ENCODE results near the gene ZNF512B. TPM values are rescaled to one million over a fixed set of nuclear protein-coding genes. Genes with fewer than 3 reads are reported as not detected.
A peak's percentile ranks its signal among the peaks of the same experiment; 100 is the strongest.

ZNF512B gene
- total RNA-seq, 2 experiments from 2014 or later = 7.9 to 8.3 TPM

DNA sequence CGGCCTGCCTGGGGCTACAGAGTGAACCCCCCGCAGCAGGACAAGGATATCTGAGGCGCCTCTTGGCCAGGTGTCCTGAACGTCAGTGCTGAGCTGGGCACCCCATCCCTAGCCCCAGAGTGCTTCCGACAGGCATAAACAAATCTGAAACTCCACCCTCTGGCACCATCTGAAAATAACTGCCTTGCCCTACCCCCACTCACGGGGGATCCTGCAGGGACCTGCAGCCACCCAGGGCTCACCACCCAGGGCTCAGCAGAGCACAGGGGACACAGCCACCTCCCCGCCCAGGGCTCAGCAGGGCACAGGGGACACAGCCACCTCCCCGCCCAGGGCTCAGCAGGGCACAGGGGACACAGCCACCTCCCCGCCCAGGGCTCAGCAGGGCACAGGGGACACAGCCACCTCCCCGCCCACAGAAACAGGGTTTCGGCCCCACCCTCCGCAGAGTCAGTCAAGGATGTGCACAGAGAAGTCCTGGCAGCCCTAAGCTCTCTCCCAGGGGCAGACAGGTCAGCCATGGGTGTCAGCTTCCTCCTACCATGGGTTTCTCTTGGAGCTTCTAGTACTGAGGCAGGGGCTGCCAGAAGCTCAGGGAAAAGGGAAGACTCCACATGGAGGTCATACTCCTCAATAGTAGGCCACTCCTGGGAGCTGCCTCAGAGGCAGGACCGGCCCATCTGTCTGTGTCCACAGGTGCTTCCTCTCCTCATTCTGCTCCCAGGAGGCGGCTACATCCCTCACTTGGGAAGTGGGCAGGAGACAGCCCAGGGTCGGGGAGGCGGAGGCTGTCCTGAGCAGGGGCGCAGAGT is 18.1 kb downstream of the ZNF512B start:
- Mint-ChIP-seq H3K4me3 (no peak overlapping the region), H3K9me3 (no peaks in the 10 kb centered on the region), H3K4me1 (ENCODE audit: low read depth) (peaks cover 57% of the 10 kb centered on the region), H3K27ac (no peak overlapping the region), H3K27me3 (ENCODE audit: low read depth) (no peaks in the 10 kb centered on the region), H3K36me3 (ENCODE audit: low read depth) (peaks cover 3% of the 10 kb centered on the region)
- CTCF ChIA-PET = interaction anchor here (1.8 kb wide), 1 partner anchor 22 kb away, joined by 6 read pairs; no protein-coding TSS in a partner anchor
- intact Hi-C loops (cut with micrococcal nuclease) = no loop called here
- no peak for DNase-seq

DNA sequence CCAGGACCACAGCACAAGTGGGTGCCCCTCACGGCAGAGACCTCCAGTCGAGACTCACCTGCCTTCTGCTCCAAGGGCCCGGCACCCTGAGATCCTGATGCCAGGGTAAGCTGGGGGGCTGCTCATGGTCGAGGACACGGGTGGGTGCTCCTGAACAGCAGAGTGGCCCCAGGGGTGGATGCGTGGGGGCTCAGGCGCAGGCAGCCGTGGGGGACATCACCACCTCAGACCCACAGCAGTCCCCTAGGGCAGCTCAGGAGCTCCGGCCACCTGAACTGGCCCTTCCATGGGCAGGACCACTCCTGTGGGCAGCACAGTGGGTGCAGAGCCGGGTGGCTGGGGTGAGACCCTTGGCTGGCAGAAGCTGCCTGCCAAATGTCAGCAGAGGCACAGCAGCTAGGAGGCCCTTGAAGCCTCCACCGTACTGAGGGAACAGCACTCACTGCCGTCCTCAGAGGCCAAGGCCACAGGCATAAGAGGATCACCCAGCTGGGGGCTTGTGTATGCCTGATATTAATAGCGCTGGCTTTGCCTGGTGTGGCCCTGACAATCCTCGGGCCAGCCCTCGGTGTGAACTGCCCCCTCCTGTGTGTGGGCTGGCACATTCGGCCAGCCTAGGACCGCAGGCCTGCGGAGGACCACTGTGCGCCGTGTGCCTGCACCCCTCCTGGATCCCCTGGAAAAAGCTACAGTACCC is 18.9 kb downstream of the ZNF512B start:
- Mint-ChIP-seq H3K36me3 (ENCODE audit: low read depth) (peaks cover 3% of the 10 kb centered on the region), H3K4me1 (ENCODE audit: low read depth) (peaks cover 55% of the 10 kb centered on the region), H3K27ac (peak overlapping the region; percentile 26), H3K27me3 (ENCODE audit: low read depth) (no peaks in the 10 kb centered on the region), H3K4me3 (no peak overlapping the region), H3K9me3 (no peaks in the 10 kb centered on the region)
- DNase-seq = no peak
- intact Hi-C loops (cut with micrococcal nuclease) = no loop called here
- CTCF ChIA-PET = interaction anchor here (1.8 kb wide), 1 partner anchor 23 kb away, joined by 6 read pairs; no protein-coding TSS in a partner anchor

DNA sequence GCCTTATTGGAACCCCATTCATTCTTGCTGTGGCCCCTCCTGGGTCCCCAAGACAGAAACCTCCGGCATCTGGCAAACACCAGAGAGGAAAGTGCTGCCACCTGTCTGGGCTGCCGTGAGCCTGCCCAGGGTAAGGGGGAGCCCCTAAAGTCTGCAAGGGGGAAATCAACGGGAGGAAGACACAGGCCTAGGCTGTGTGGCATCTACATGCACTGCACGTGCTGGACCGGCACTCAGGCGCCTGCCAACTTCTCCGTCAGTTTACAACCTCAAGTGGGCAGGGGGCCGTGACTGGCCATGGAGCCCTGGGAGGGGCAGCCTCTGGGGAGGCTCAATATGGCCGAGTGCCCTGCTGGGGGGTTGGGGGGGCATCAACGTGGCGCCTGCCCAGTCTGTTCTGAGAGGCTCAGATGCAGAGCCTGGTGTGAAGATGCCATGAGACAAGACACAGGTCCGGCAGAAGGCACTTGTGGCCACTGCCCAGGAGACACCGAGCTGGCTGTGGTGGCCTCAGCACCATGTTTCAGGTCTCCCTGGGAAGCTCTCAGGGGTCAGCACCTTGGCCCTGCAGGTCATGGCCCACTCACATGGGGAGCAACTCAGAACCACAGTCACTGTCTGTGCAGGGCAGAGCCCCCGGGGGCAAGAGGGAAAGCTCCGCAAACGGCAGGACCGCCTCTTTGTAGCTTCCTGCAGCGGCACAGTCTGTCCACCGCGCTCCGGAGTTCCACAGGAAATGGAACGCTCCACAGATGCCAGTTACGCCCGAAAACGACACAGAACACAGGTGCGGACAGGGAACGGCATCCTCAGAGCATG is 21.9 kb downstream of the ZNF512B start:
- Mint-ChIP-seq H3K27me3 (ENCODE audit: low read depth) (no peaks in the 10 kb centered on the region), H3K27ac (peak overlapping the region; percentile 50), H3K4me3 (peak overlapping the region; percentile 45), H3K36me3 (ENCODE audit: low read depth) (peaks cover 7% of the 10 kb centered on the region), H3K9me3 (no peaks in the 10 kb centered on the region), H3K4me1 (ENCODE audit: low read depth) (peaks cover 34% of the 10 kb centered on the region)
- CTCF ChIA-PET = no interaction called here
- DNase-seq = peak; percentile 74
- intact Hi-C loops (cut with micrococcal nuclease) = no loop called here

DNA sequence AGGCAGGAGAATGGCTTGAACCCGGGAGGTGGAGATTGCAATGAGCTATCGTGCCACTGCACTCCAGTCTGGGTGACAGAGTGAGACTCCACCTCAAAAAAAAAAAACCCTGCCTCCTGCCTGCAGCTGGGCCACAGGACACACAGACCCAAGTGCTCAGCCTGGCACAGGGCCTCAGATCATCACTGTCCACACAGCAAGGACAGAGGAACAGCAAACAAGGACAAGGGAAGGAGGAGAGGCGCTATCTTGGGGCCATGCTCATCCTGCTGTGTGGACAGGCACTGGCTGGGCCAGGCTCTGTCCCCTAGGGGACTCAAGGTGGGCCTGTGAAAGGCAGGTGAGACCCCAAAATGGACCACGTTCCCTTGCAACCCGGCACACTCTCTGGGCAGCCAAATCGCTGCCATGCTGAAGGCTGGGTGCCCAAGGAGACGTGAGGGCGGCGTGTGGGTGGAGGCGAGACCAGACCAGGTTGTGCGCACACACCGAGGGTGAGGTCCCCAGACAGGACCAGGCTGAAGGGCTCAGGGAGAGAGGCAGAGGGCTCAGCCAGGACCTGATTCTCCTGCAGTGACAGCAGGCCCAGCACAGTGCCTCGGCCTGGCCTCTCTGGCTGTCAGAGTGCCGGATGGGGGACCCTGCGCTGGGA is 22.6 kb downstream of the ZNF512B start:
- DNase-seq = no peak
- H3K9me3 Mint-ChIP-seq = no peaks in the 10 kb centered on the region
- no peaks in the 10 kb centered on the region for H3K27me3 Mint-ChIP-seq (ENCODE audit: low read depth)
- H3K36me3 Mint-ChIP-seq (ENCODE audit: low read depth) = peaks cover 7% of the 10 kb centered on the region
- peaks cover 35% of the 10 kb centered on the region for H3K4me1 Mint-ChIP-seq (ENCODE audit: low read depth)
- intact Hi-C loops (cut with micrococcal nuclease) = no loop called here
- peak overlapping the region; percentile 34 for H3K4me3 Mint-ChIP-seq
- CTCF ChIA-PET = no interaction called here
- peak overlapping the region; percentile 50 for H3K27ac Mint-ChIP-seq

DNA sequence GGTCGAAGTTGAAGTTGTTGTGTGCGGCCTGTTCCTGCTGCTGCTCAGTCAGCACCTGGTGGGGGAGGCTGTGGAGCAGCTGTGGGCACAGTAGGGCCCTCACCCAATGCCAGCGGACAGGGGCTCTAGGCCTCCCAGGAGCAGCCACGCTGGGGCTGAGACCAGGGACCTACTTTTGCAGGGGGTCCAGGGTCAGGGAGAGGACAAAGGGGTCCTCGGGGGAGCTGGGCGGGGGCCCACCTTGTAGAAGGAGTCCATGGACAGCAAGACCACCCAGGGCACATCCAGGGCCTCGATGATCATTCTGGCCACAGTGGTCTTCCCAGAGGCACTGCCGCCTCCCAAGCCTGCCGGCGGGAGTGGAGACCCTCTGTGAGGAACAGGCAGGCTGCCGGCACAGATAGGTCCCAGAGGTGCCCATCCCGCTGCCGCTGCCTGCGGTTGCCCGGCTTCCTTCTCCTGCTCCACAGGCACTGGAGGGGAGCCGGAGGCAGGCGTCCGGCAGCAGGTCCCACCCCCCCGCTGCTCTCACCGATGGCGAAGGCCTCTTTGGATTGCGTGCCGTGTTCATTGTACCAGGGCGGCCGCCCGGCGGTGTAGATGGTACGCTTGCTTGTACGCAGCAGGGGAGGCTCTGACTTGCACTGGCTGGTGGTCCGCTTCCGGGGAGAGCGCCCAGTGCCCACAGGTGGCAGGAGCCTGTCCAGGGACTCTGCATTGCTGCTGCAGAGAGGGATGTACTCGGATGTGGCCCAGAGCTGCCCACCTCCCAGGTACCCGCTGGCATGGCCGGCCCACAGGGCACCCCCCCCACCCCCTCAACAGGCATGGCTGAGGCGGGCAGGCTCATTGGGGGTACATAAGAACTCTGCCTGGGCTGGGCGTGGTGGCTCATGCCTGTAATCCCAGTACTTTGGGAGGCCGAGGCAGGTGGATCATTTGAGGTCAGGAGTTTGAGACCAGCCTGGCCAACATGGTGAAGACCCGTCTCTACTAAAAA is 23.5 kb downstream of the ZNF512B start:
- no peaks in the 10 kb centered on the region for H3K9me3 Mint-ChIP-seq
- H3K36me3 Mint-ChIP-seq (ENCODE audit: low read depth) = peaks cover 7% of the 10 kb centered on the region
- H3K27me3 Mint-ChIP-seq (ENCODE audit: low read depth) = no peaks in the 10 kb centered on the region
- H3K4me3 Mint-ChIP-seq = no peak overlapping the region
- intact Hi-C loops (cut with micrococcal nuclease) = no loop called here
- CTCF ChIA-PET = no interaction called here
- no peak for DNase-seq
- peaks cover 39% of the 10 kb centered on the region for H3K4me1 Mint-ChIP-seq (ENCODE audit: low read depth)
- no peak overlapping the region for H3K27ac Mint-ChIP-seq

DNA sequence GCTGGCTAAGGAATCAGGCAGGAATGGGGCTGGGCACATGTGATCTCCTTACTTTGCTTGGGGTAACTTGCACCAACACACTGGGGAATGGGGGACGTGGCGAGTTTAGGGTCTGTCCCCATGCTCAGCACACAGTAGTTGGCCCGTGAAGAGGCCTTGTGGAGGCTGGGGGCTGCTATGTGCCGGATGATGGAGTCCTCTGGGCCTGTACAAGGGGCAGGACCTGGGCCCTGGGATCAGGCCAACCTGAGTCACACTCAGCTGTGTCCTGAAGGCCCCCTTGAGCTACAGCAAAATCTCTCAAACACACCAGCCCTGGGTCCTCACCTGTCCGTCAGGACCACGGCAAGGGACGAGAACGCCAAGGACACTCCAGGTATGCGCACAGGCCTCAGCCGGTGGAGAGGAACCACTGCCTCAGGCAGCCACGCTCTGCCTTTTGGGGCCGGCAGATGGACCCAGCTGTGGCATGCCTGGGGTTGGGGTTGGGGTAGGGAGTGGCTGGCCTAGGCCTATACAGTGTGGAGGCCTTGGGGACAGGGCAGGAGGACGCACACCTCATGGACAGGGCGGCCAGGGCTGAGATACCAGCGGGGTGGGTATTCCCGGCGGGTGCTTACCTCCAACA is 24.6 kb downstream of the ZNF512B start:
- Mint-ChIP-seq H3K36me3 (ENCODE audit: low read depth) (peaks cover 12% of the 10 kb centered on the region), H3K4me1 (ENCODE audit: low read depth) (peaks cover 41% of the 10 kb centered on the region), H3K27ac (no peak overlapping the region), H3K9me3 (no peaks in the 10 kb centered on the region), H3K4me3 (no peak overlapping the region), H3K27me3 (ENCODE audit: low read depth) (no peaks in the 10 kb centered on the region)
- intact Hi-C loops (cut with micrococcal nuclease) = no loop called here
- DNase-seq = no peak
- CTCF ChIA-PET = no interaction called here

DNA sequence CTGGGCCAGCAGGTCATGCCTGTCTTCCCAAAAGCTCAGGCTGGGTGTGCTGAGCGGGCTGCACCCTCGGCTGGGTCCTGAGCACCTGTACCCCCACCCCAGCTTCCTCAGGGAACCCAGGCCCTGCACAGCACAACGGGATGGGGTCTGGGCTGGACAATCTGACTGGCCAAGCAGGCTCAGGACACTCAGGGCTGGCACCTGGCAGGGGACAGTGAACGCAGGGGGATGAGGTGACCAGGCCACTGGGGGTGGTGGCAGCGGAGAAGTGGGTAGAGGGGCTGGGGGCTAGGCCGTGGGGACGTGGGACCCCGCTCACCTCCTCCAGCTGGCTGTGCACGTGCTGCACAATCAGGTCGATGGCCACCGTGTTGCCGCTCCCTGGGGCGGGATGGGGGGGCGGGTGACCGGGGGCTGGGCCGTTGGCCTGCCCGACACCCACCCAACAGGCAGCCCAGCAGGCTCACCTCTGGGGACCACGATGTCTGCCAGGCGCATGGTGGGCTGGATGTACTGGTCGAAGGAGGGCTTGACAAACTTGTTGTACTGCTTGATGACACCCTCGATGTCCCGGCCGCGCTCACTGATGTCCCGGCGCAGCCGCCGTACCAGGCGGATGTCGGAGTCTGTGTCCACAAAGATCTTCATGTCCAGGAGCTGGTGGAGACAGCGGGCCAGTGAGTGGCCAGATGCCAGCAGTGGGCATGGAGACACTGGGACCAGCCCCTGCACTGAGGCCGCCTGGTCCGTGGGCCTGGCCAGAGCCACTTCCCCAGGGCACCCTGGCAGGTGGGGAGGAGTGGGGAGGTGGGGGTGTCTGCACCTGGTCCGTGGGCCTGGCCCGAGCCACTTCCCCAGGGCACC is 25.4 kb downstream of the ZNF512B start:
- H3K27me3 Mint-ChIP-seq (ENCODE audit: low read depth) = no peaks in the 10 kb centered on the region
- H3K36me3 Mint-ChIP-seq (ENCODE audit: low read depth) = peaks cover 13% of the 10 kb centered on the region
- DNase-seq = no peak
- H3K27ac Mint-ChIP-seq = no peak overlapping the region
- intact Hi-C loops (cut with micrococcal nuclease) = no loop called here
- no peak overlapping the region for H3K4me3 Mint-ChIP-seq
- CTCF ChIA-PET = no interaction called here
- H3K4me1 Mint-ChIP-seq (ENCODE audit: low read depth) = peaks cover 34% of the 10 kb centered on the region
- no peaks in the 10 kb centered on the region for H3K9me3 Mint-ChIP-seq

DNA sequence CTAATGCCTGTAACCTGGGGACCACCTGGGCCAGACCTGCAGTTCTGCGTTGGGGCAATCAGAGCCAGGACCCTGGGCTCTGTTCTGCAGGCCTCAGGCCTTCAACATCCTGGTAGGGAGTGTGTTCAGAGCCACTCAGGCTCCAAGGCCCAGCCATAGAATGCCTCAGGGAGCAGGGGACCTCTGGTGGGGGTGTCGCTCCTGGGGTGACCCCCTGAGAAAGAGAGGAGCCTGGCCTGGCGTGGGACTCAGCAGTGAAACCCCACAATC is 26.0 kb downstream of the ZNF512B start:
- no peak for DNase-seq

DNA sequence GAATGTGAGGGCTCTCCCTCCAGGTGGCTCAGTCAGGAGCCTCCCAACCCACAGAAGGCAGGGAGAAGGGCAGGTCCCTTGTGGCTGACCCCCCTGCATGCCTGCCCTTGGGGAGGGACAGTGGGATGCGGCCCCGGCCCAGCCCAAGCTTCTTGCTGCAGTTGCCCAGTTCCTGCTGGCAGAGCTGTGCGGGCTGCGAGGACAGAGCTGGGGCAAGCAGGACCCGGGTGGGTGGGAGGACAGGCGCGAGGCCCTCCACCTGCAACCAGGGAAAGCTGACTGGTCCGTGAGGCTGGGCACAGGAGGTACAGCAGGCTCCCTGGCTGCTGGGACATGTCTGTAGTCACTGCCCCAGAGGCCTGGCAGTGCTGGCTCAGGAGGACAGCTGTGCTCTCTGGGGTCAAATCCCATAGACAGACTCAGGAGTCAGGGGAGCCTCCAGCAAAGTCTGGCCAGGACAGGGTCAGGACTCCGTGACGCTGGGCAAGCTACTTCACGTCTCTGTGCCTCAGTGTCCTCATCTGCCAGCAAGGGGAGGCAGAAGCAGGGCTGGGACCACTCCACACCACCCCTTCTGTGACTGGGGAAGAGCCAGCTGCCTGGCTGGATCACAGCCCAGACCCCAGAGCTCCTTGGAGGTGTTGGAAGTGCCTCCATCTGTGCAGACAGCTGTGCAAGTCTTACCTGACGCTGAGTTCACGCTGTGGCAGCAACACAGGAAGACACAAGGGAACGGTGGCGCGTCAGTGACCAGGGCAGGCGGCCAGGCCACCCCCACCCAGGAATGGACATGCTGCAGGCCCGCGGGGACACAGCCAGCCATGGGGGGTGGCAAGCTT is 26.5 kb downstream of the ZNF512B start:
- intact Hi-C loops (cut with micrococcal nuclease) = no loop called here
- CTCF ChIA-PET = no interaction called here
- DNase-seq = no peak
- Mint-ChIP-seq H3K9me3 (no peaks in the 10 kb centered on the region), H3K27ac (no peak overlapping the region), H3K36me3 (ENCODE audit: low read depth) (peaks cover 12% of the 10 kb centered on the region), H3K4me3 (no peak overlapping the region), H3K4me1 (ENCODE audit: low read depth) (peaks cover 23% of the 10 kb centered on the region), H3K27me3 (ENCODE audit: low read depth) (no peaks in the 10 kb centered on the region)

More for the DNA sequence above, 26.0 kb downstream of the ZNF512B start:
- Mint-ChIP-seq H3K9me3 (no peaks in the 10 kb centered on the region), H3K4me1 (ENCODE audit: low read depth) (peaks cover 29% of the 10 kb centered on the region), H3K27ac (no peak overlapping the region), H3K27me3 (ENCODE audit: low read depth) (no peaks in the 10 kb centered on the region), H3K36me3 (ENCODE audit: low read depth) (peaks cover 13% of the 10 kb centered on the region), H3K4me3 (no peak overlapping the region)
- intact Hi-C loops (cut with micrococcal nuclease) = no loop called here
- CTCF ChIA-PET = no interaction called here

All from activated naive CD4-positive, alpha-beta T cell treated with anti-CD3 and anti-CD28 coated beads for 36 hours (primary cell).